Testis (tissue), 5 donors: ENCODE measurements around the gene ACADS. TPM values are rescaled to one million over a fixed set of nuclear protein-coding genes. Genes with fewer than 3 reads are reported as not detected.
A peak's percentile ranks its signal among the peaks of the same experiment; 100 is the strongest.

Experiments used
- DNase-seq: peaks from one replicate; pipeline ENCODE4 v3.0.0-alpha.2; 2019
- H3K27ac ChIP-seq, 2 donors: fragments of 200-600 bp; sonication (generic); one replicate each; pipeline ENCODE4 v1.5.1; 2019
- H3K27me3 ChIP-seq: fragments of 200-600 bp; sonication (generic); one replicate; pipeline ENCODE4 v1.5.1; 2019
- H3K36me3 ChIP-seq: fragments of 200-600 bp; sonication (generic); one replicate; pipeline ENCODE4 v1.5.1; 2017; ENCODE audit warnings: low read depth; ENCODE audit errors: missing control alignments
- H3K4me1 ChIP-seq: fragments of 200-600 bp; sonication (generic); one replicate; pipeline ENCODE4 v1.5.1; 2019
- H3K4me3 ChIP-seq, 2 donors: fragments of 200-600 bp; sonication (generic); one replicate each; pipeline ENCODE4 v1.5.1; 2017 to 2019
- H3K9me3 ChIP-seq: fragments of 200-600 bp; sonication (generic); one replicate; pipeline ENCODE4 v1.5.1; 2017
- POLR2A ChIP-seq: fragments of 450-650 bp; IDR thresholded peaks from one replicate; pipeline ENCODE4 v1.6.1; 2017; ENCODE audit warnings: antibody characterized with exemption, mild to moderate bottlenecking, moderate library complexity
- WGBS, 2 donors: methylation state at CpG; one replicate each; pipeline ENCODE4 v1.1.5; 2018; 5-methylcytosine and 5-hydroxymethylcytosine counted together
- intact Hi-C: fragments of 100-400 bp; cut with DNase I; formaldehyde crosslinking; loops from one replicate; pipeline ENCODE4 v1.15.1; 2023; ENCODE audit warnings: low total_unique reads
- long read RNA-seq, 2 donors: transcript quantifications; one replicate each; lab custom pipeline, GENCODE V29; 2026
- polyA plus RNA-seq: library from polyadenylated mRNA; stranded (reverse); fragments of 350-450 nt; fragmentation: Illumina TruSeq; extraction: RNeasy Lipid Tissue Mini Kit (QIAGEN cat#74804); gene quantifications from one replicate; pipeline ENCODE4 v1.2.3, GENCODE V29; 2014; ENCODE audit warnings: low read depth, low replicate concordance; ENCODE audit not compliant: insufficient read depth
- total RNA-seq, 2 donors: library from RNA; depleted of rRNA; stranded (reverse); fragments of >200 nt; gene quantifications; one replicate each; pipeline ENCODE4 v1.2.3, GENCODE V29; 2016
- TF ChIP-seq, protein P1 (sequence below), 3 experiments: fragments of 450-650 bp in 2 of 3; fragments of 200-600 bp in 1 of 3; sonication (generic) in 1 of 3; IDR thresholded peaks; one replicate each; pipeline ENCODE4 v1.5.1; 2016 to 2019; ENCODE audit warnings: antibody characterized with exemption in 3 of 3, mild to moderate bottlenecking in 2 of 3, moderate library complexity in 1 of 3

Gene ACADS, protein sequence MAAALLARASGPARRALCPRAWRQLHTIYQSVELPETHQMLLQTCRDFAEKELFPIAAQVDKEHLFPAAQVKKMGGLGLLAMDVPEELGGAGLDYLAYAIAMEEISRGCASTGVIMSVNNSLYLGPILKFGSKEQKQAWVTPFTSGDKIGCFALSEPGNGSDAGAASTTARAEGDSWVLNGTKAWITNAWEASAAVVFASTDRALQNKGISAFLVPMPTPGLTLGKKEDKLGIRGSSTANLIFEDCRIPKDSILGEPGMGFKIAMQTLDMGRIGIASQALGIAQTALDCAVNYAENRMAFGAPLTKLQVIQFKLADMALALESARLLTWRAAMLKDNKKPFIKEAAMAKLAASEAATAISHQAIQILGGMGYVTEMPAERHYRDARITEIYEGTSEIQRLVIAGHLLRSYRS
- total RNA-seq, result 10 to 100 TPM; 28.3 to 30.2 TPM
- 43.9 TPM for polyA plus RNA-seq
- long read RNA-seq, donor 1, transcript ACADS-201 (10 exons, 1,950 nt), result major isoform, 14 of 14 reads
- long read RNA-seq, donor 1, partial matches to known transcripts, result 0 of 14 reads
- long read RNA-seq, donor 1, other reads (novel, unspliced or antisense), result 0 of 14 reads
- long read RNA-seq, donor 2, transcript ACADS-201 (10 exons, 1,950 nt), result major isoform, 11 of 12 reads
- long read RNA-seq, donor 2, partial matches to known transcripts, result 0 of 12 reads
- long read RNA-seq, donor 2, other reads (novel, unspliced or antisense), result 0 of 12 reads

GRCh38 chr12:120725659-120726509 lies at the start of gene ACADS:
ACADS (plus strand) TSS chr12:120725826; CDS start chr12:120725886, 60 bp downstream.
- peak within 1 kb of the TSS; percentile 68 to 72 for H3K27ac ChIP-seq
- intact Hi-C loops, result no loop called here
- H3K27me3 ChIP-seq, result no peaks in the 10 kb centered on the region
- no peaks in the 10 kb centered on the region for H3K9me3 ChIP-seq
- no peaks in the 10 kb centered on the region for H3K36me3 ChIP-seq
- TF ChIP-seq POLR2A, result no peak
- TF ChIP-seq, protein P1, sequence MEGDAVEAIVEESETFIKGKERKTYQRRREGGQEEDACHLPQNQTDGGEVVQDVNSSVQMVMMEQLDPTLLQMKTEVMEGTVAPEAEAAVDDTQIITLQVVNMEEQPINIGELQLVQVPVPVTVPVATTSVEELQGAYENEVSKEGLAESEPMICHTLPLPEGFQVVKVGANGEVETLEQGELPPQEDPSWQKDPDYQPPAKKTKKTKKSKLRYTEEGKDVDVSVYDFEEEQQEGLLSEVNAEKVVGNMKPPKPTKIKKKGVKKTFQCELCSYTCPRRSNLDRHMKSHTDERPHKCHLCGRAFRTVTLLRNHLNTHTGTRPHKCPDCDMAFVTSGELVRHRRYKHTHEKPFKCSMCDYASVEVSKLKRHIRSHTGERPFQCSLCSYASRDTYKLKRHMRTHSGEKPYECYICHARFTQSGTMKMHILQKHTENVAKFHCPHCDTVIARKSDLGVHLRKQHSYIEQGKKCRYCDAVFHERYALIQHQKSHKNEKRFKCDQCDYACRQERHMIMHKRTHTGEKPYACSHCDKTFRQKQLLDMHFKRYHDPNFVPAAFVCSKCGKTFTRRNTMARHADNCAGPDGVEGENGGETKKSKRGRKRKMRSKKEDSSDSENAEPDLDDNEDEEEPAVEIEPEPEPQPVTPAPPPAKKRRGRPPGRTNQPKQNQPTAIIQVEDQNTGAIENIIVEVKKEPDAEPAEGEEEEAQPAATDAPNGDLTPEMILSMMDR (IDR thresholded peaks at IDR 0.05), result no peak
- DNase-seq, result peak; percentile 93
- WGBS, 2 donors, result 8 to 10% methylated on average over 37 of the region's 66 CpGs
- peak within 1 kb of the TSS; percentile 62 to 70 for H3K4me3 ChIP-seq
- H3K4me1 ChIP-seq, result peaks cover 6% of the 10 kb centered on the region

GRCh38 chr12:120677765-120678473 lies 47.7 kb upstream of the ACADS start:
- Histone ChIP-seq H3K27me3 (no peaks in the 10 kb centered on the region), H3K27ac (peak overlapping the region in 1 of 2 donors; percentile 14), H3K36me3 (no peaks in the 10 kb centered on the region), H3K4me3 (no peak overlapping the region), H3K9me3 (no peaks in the 10 kb centered on the region), H3K4me1 (peaks cover 7% of the 10 kb centered on the region)
- intact Hi-C loops, result no loop called here
- DNase-seq, result no peak
- no peak for TF ChIP-seq POLR2A
- TF ChIP-seq, protein P1 (IDR thresholded peaks at IDR 0.05), result no peak
- WGBS, 2 donors, result 34 to 44% methylated on average over 3 to 7 of the region's 7 CpGs

DNA sequence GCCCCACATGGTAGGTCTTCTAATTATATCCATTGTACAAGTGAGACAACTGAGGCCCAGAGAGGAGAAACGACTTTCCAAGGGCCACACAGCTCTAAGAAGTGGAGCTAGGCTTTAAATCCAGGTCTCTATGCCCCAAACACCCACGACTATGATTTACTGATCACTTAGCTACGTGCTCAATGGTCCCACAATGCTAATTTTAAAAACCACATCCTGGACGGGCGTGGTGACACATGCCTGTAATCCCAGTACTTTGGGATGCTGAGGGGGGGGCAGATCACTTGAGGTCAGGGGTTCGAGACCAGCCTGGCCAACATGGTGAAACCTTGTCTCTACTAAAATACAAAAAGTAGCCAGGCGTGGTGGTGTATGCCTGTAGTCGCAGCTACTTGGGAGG lies 47.1 kb upstream of the ACADS start:
- Histone ChIP-seq H3K27me3 (no peaks in the 10 kb centered on the region), H3K4me1 (peaks cover 7% of the 10 kb centered on the region), H3K27ac (no peak overlapping the region), H3K36me3 (no peaks in the 10 kb centered on the region), H3K9me3 (no peaks in the 10 kb centered on the region), H3K4me3 (no peak overlapping the region)
- TF ChIP-seq, protein P1 (IDR thresholded peaks at IDR 0.05), result no peak
- TF ChIP-seq POLR2A, result no peak
- no peak for DNase-seq
- 74 to 81% methylated on average over 8 of the region's 8 CpGs for WGBS, 2 donors
- intact Hi-C loops, result no loop called here

DNA sequence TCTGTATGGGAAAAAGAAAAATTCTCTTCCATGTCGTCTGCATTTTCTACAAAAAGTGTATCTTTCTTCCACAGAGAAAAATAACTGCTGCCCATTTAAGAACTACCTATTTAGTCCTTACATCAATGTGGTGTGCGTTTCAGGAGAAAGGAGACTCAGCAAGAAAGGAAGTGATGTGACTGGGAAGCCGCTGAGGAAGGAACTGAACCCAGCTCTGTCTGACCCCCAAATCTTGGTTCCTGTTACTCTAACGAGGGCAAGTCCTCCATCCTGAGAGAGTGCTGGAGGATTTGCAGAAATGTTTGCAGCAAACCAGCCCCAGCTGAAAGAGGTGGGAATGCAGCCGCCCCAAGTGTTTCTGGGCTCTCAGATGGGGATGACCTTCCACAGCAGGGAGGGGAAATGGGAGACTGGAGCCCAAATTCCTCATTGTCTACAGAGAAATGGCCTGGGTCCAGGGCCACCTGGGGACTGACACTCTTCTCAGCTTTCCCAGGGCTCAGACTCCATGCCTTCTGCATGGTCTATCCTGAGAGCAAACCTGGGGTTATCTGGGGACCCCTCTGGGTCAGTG lies 45.4 kb upstream of the ACADS start:
- Histone ChIP-seq H3K27me3 (no peaks in the 10 kb centered on the region), H3K27ac (no peak overlapping the region), H3K36me3 (no peaks in the 10 kb centered on the region), H3K9me3 (no peaks in the 10 kb centered on the region), H3K4me1 (peaks cover 7% of the 10 kb centered on the region), H3K4me3 (no peak overlapping the region)
- no peak for TF ChIP-seq POLR2A
- TF ChIP-seq, protein P1 (IDR thresholded peaks at IDR 0.05), result no peak
- no peak for DNase-seq
- intact Hi-C loops, result no loop called here
- WGBS, 2 donors, result 57 to 62% methylated on average over 5 of the region's 5 CpGs
